SU-DHL-6 (cell line): Measurements from ENCODE around the gene SVIL.
"Not testable (repeated sequence)": the region's sequence is repeated elsewhere in the genome, so short reads cannot be mapped to it uniquely, and the experiment has no call there.

ENCODE experiments used
- EZH2phosphoT487 ChIP-seq: fragments of 200-600 bp; sonication (generic), shearing (Covaris generic); conservative IDR thresholded peaks from 2 replicates; pipeline ENCODE4 v1.6.1; 2018; ENCODE audit warnings: mild to moderate bottlenecking, antibody characterized with exemption, low read length, moderate library complexity, mixed read lengths
- TF ChIP-seq, protein P1 (sequence below): fragments of 200-600 bp; sonication (generic); IDR thresholded peaks from one replicate; pipeline ENCODE4 v1.5.1; 2017; ENCODE audit warnings: antibody characterized with exemption, mild to moderate bottlenecking, low read length, moderate library complexity; ENCODE audit not compliant: insufficient read depth, poor library complexity, severe bottlenecking

DNA sequence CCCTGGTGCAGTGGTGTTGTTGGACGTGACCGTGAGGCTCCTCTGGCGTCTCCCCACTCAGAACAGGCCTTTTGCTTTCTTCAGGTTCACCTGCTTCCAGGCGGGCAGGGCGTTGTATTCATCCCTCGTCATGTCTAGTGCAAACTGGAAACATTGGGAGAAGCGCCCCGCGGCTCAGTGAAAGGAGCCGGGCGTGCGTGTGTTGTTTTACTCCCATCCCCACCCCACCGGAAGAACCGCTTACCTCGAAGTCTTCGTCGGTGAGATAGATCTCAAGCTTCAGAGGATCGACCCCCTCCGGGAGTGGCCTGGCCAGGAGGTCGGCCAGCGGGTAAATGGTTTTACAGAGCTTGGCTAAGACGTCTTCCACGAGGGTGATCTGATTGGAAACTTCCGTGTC lies 176.6 kb downstream of the SVIL start:
- TF ChIP-seq, protein P1, sequence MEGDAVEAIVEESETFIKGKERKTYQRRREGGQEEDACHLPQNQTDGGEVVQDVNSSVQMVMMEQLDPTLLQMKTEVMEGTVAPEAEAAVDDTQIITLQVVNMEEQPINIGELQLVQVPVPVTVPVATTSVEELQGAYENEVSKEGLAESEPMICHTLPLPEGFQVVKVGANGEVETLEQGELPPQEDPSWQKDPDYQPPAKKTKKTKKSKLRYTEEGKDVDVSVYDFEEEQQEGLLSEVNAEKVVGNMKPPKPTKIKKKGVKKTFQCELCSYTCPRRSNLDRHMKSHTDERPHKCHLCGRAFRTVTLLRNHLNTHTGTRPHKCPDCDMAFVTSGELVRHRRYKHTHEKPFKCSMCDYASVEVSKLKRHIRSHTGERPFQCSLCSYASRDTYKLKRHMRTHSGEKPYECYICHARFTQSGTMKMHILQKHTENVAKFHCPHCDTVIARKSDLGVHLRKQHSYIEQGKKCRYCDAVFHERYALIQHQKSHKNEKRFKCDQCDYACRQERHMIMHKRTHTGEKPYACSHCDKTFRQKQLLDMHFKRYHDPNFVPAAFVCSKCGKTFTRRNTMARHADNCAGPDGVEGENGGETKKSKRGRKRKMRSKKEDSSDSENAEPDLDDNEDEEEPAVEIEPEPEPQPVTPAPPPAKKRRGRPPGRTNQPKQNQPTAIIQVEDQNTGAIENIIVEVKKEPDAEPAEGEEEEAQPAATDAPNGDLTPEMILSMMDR = not testable (repeated sequence)
- TF ChIP-seq EZH2phosphoT487 = not testable (repeated sequence)
